Gastrocnemius medialis (tissue), 4 donors: ENCODE measurements around the gene SIMC1.

Experiments used
- POLR2A ChIP-seq, 2 donors: fragments of 450-650 bp; IDR thresholded peaks; one replicate each; pipeline ENCODE4 v1.6.1; 2017; ENCODE audit warnings: antibody characterized with exemption in 2 of 2, mild to moderate bottlenecking in 2 of 2, moderate library complexity in 2 of 2
- TF ChIP-seq, protein P1 (sequence below), 5 experiments: fragments of 450-650 bp in 3 of 5; fragments of 200-600 bp in 2 of 5; sonication (generic) in 2 of 5; IDR thresholded peaks in 4 of 5; conservative IDR thresholded peaks in 1 of 5; 1 replicate in 4 of 5; 2 replicates in 1 of 5; pipeline ENCODE4 v1.5.1; 2016 to 2019; ENCODE audit warnings: antibody characterized with exemption in 5 of 5, mild to moderate bottlenecking in 3 of 5, moderate library complexity in 3 of 5

DNA sequence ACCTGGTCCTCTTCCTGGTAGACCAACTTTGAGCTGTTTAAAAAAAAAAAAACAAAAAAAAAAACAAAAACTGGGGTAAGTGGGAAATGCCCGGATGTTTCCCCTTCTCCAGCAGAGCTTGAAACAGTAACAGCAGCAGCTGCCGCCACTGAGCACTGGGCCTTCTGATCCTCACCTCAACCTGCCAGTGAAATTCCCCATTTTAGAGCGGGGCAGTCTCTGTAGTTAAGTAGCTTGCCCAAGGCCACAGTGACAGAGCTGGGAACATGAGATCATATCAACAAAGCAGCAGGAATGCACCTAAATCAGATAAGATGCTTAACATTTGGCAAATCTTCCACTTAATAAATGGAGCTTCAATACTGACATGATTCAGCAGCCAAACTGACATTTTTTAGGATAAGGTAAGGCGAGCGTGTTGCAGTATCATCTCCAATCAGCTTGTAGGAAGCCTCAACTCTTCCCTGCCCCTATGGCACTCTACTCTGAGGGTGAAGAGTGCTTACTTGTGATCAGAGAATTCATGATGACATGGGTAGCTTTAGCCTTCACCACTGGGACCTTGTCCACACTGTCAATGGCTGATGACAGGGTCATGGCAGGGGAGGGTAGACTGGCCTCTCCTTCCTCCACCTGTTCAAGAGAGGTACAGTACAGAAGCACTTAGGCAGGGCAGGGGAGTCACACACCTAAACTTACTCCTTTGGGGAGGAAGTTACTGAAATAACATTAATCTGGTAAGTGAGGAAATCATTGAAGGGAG, 114.1 kb downstream of the SIMC1 start:
- TF ChIP-seq POLR2A (IDR thresholded peaks at IDR 0.05) = no peak
- TF ChIP-seq, protein P1, sequence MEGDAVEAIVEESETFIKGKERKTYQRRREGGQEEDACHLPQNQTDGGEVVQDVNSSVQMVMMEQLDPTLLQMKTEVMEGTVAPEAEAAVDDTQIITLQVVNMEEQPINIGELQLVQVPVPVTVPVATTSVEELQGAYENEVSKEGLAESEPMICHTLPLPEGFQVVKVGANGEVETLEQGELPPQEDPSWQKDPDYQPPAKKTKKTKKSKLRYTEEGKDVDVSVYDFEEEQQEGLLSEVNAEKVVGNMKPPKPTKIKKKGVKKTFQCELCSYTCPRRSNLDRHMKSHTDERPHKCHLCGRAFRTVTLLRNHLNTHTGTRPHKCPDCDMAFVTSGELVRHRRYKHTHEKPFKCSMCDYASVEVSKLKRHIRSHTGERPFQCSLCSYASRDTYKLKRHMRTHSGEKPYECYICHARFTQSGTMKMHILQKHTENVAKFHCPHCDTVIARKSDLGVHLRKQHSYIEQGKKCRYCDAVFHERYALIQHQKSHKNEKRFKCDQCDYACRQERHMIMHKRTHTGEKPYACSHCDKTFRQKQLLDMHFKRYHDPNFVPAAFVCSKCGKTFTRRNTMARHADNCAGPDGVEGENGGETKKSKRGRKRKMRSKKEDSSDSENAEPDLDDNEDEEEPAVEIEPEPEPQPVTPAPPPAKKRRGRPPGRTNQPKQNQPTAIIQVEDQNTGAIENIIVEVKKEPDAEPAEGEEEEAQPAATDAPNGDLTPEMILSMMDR (IDR thresholded peaks at IDR 0.05 in 4 of 5, conservative IDR thresholded peaks at IDR 0.05 in 1 of 5) = no peak
